ENCODE results near the gene IFNL3. TPM values are rescaled to one million over a fixed set of nuclear protein-coding genes. Genes with fewer than 3 reads are reported as not detected.

Gene IFNL3
- total and polyA plus RNA-seq, 9 of the 15 experiments (the other 6 are each of a cell fraction or from before 2014, with no cell fraction given), result not detected

DNA sequence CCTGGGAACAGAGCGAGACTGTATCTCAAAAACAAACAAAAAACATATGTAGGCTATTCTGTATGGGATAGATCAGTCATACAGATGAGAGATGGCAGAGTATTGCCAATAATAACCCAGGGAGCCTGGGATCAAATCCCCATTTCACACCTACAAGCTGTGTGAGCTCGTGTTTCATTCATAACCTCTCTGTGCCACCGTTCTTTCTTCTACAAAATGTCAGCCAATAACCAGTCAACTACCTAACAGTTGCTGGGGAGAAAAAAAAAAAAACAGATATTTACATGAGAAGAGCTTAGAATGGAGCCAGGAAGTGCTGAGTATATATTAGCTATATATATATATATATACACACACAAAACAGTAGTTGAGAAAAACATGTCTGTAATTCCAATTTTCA, 16.9 kb upstream of the IFNL3 start:
- ChIA-PET POLR2A (interaction anchor here (0.6 kb wide), 1 partner anchor 153 kb away, joined by 3 read pairs; no protein-coding TSS in a partner anchor), CTCF (ENCODE audit: low intra/inter-chr PET ratio) (no interaction called here)
- no peak overlapping the region for H2AFZ ChIP-seq (ENCODE audit: low read depth, low read length)
- no peak overlapping the region for H3K27ac ChIP-seq (ENCODE audit: extremely low read depth, low read depth, low read length)
- no peak overlapping the region for H3K9ac ChIP-seq (ENCODE audit: insufficient read depth in 1 of 2, low read depth in 2 of 2, low read length in 2 of 2)
- no peaks in the 10 kb centered on the region for H3K9me1 ChIP-seq (ENCODE audit: control insufficient read depth, insufficient read depth, low read length)
- ATAC-seq (no peak), FAIRE-seq (no peak), DNase-seq (ENCODE audit: extremely low read depth in 1 of 4, low spot score in 3 of 4) (no peak)
- BruUV-seq (replicated peaks), result no TSS peak
- 79% methylated on average over 3 of the region's 3 CpGs for WGBS (ENCODE audit: insufficient coverage, low coverage, missing lambda C conversion rate)
- H4K20me1 ChIP-seq (replicated peaks; ENCODE audit: control insufficient read depth, insufficient read depth, low read length), result no peaks in the 10 kb centered on the region
- no peak overlapping the region for H3K4me2 ChIP-seq (ENCODE audit: insufficient read depth, low read length)
- in situ Hi-C loops (cut with MboI), result no loop called here
- H3K27me3 ChIP-seq (ENCODE audit: control insufficient read depth in 2 of 2, insufficient read depth in 2 of 2, low read length in 2 of 2), result no peaks in the 10 kb centered on the region
- H3K36me3 ChIP-seq (ENCODE audit: control insufficient read depth, insufficient read depth, low read length), result no peaks in the 10 kb centered on the region
- no peaks in the 10 kb centered on the region for H3K9me3 ChIP-seq (replicated peaks; ENCODE audit: control insufficient read depth, insufficient read depth, low read depth, low read length)
- intact Hi-C loops (cut with micrococcal nuclease), result no loop called here
- no peak overlapping the region for H3K4me3 ChIP-seq
- no peak for TF ChIP-seq WHSC1 (IDR thresholded peaks at IDR 0.05; ENCODE audit: low read length)
- TF ChIP-seq RBM14 (IDR thresholded peaks at IDR 0.05; ENCODE audit: borderline replicate concordance, insufficient read depth, low read depth, low read length), result no peak
- TF ChIP-seq KDM1A (IDR thresholded peaks at IDR 0.05), result 0 out of 4 replicates have a peak, but pooled peaks of 1 of the 2 experiments have one; percentile 11
- 0 out of 2 replicates have a peak, but pooled peaks have one; percentile 31 for TF ChIP-seq BCOR (IDR thresholded peaks at IDR 0.05)
- no peak for TF ChIP-seq ZNF507 (tag; conservative IDR thresholded peaks at IDR 0.05)
- peak; percentile 72 for TF ChIP-seq RBM25 (IDR thresholded peaks at IDR 0.05; ENCODE audit: low read depth, low read length, severe bottlenecking)
- peak; percentile 75 for TF ChIP-seq RFX5 (IDR thresholded peaks at IDR 0.05; ENCODE audit: low read depth, low read length)
- no peaks in the 10 kb centered on the region for H3K79me2 ChIP-seq (ENCODE audit: control insufficient read depth, insufficient read depth, low read length)
- H3K4me1 ChIP-seq (replicated peaks in 1 of 2; ENCODE audit: control insufficient read depth in 2 of 2, insufficient read depth in 2 of 2, low read length in 2 of 2), result peaks cover 17 to 32% of the 10 kb centered on the region in 2 experiments; a peak in 4 of 5 replicates

DNA sequence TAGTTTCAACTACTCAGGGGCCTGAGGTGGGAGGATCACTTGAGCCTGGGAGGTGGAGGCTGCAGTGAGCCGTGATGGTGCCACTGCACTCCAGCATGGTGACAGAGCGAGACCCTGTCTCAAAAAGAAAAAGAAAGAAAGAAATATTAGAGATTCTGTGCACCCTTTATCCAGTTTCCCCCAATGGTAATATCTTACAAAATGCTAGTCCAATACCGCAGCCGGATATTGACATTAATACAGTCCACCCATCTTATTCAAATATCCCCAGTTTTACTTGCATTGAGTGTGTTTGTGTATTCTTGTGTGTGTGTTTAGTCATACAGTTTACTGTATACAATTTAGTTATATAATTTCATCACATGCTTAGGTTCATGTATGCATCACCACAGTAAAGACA, 12.4 kb upstream of the IFNL3 start:
- WGBS (ENCODE audit: insufficient coverage, low coverage, missing lambda C conversion rate), result 95% methylated on average over 4 of the region's 4 CpGs
- ATAC-seq, result no peak
- POLR2A ChIA-PET, result no interaction called here
- TF ChIP-seq THRAP3 (IDR thresholded peaks at IDR 0.05; ENCODE audit: borderline replicate concordance) (no peak), RHOXF2B (CRISPR knock-in tag; conservative IDR thresholded peaks at IDR 0.05) (no peak)
- TF ChIP-seq, protein P1, sequence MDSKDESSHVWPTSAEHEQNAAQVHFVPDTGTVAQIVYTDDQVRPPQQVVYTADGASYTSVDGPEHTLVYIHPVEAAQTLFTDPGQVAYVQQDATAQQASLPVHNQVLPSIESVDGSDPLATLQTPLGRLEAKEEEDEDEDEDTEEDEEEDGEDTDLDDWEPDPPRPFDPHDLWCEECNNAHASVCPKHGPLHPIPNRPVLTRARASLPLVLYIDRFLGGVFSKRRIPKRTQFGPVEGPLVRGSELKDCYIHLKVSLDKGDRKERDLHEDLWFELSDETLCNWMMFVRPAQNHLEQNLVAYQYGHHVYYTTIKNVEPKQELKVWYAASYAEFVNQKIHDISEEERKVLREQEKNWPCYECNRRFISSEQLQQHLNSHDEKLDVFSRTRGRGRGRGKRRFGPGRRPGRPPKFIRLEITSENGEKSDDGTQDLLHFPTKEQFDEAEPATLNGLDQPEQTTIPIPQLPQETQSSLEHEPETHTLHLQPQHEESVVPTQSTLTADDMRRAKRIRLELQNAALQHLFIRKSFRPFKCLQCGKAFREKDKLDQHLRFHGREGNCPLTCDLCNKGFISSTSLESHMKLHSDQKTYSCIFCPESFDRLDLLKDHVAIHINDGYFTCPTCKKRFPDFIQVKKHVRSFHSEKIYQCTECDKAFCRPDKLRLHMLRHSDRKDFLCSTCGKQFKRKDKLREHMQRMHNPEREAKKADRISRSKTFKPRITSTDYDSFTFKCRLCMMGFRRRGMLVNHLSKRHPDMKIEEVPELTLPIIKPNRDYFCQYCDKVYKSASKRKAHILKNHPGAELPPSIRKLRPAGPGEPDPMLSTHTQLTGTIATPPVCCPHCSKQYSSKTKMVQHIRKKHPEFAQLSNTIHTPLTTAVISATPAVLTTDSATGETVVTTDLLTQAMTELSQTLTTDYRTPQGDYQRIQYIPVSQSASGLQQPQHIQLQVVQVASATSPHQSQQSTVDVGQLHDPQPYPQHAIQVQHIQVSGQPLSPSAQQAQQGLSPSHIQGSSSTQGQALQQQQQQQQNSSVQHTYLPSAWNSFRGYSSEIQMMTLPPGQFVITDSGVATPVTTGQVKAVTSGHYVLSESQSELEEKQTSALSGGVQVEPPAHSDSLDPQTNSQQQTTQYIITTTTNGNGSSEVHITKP (IDR thresholded peaks at IDR 0.05; ENCODE audit: partially characterized antibody), result no peak

More for the DNA sequence above, 12.4 kb upstream of the IFNL3 start:
- CTCF ChIA-PET (ENCODE audit: low intra/inter-chr PET ratio), result no interaction called here
- no TSS peak for BruUV-seq (replicated peaks)
- Histone ChIP-seq H3K27ac (ENCODE audit: extremely low read depth, low read depth, low read length) (no peak overlapping the region), H3K4me3 (no peak overlapping the region), H3K9me1 (ENCODE audit: control insufficient read depth, insufficient read depth, low read length) (no peaks in the 10 kb centered on the region), H3K27me3 (ENCODE audit: control insufficient read depth in 2 of 2, insufficient read depth in 2 of 2, low read length in 2 of 2) (no peaks in the 10 kb centered on the region), H2AFZ (ENCODE audit: low read depth, low read length) (no peak overlapping the region; the same call in 1 of the 2 replicates), H4K20me1 (replicated peaks; ENCODE audit: control insufficient read depth, insufficient read depth, low read length) (no peaks in the 10 kb centered on the region), H3K9me3 (replicated peaks; ENCODE audit: control insufficient read depth, insufficient read depth, low read depth, low read length) (no peaks in the 10 kb centered on the region), H3K4me1 (replicated peaks in 1 of 2; ENCODE audit: control insufficient read depth in 2 of 2, insufficient read depth in 2 of 2, low read length in 2 of 2) (peaks cover 49 to 55% of the 10 kb centered on the region in 2 experiments), H3K36me3 (ENCODE audit: control insufficient read depth, insufficient read depth, low read length) (no peaks in the 10 kb centered on the region), H3K79me2 (ENCODE audit: control insufficient read depth, insufficient read depth, low read length) (no peaks in the 10 kb centered on the region), H3K9ac (ENCODE audit: insufficient read depth in 1 of 2, low read depth in 2 of 2, low read length in 2 of 2) (no peak overlapping the region), H3K4me2 (ENCODE audit: insufficient read depth, low read length) (no peak overlapping the region)
- in situ Hi-C loops (cut with MboI) (no loop called here), intact Hi-C loops (cut with micrococcal nuclease) (loop anchor here (10.0 kb wide), 1 partner anchor 48 kb away; no protein-coding TSS in a partner anchor)
- DNase-seq (ENCODE audit: extremely low read depth in 1 of 4, low spot score in 3 of 4) (no peak), FAIRE-seq (no peak)
